ENCODE results near the gene RPTOR.

The RPTOR gene

DNA sequence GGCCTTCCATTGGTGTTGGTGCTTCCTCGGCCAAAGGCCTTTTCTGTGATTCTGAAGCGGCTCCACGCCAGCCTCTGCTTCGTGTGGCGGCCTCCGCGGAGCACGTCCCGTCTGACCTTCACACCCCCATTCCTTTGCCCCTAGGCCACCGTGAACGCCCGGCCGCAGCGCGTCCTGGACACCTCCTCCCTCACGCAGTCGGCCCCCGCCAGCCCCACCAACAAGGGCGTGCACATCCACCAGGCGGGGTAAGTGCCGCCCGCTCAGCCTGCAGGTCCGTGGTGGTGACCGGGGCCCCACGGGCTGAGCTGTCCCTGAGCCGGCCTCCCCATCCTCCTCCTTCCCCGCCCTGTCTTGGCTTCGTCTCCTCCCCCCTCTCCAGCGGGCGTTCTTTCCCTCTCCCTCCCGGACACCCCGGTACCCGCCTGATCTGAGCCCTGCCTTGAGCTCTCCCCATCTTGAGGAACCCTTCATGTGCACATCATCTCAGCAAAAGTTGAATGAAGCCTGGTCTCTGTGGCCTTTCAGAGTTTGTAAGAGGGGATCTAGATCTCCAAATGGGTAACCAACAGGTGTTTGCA, 378.0 kb downstream of the RPTOR start:
- TF ChIP-seq, protein P1, sequence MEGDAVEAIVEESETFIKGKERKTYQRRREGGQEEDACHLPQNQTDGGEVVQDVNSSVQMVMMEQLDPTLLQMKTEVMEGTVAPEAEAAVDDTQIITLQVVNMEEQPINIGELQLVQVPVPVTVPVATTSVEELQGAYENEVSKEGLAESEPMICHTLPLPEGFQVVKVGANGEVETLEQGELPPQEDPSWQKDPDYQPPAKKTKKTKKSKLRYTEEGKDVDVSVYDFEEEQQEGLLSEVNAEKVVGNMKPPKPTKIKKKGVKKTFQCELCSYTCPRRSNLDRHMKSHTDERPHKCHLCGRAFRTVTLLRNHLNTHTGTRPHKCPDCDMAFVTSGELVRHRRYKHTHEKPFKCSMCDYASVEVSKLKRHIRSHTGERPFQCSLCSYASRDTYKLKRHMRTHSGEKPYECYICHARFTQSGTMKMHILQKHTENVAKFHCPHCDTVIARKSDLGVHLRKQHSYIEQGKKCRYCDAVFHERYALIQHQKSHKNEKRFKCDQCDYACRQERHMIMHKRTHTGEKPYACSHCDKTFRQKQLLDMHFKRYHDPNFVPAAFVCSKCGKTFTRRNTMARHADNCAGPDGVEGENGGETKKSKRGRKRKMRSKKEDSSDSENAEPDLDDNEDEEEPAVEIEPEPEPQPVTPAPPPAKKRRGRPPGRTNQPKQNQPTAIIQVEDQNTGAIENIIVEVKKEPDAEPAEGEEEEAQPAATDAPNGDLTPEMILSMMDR (IDR thresholded peaks at IDR 0.05; ENCODE audit: insufficient read depth, missing control alignments) = no peak
- DNase-seq (ENCODE audit: insufficient read length, low spot score) = no peak
- FAIRE-seq = no peak

DNA sequence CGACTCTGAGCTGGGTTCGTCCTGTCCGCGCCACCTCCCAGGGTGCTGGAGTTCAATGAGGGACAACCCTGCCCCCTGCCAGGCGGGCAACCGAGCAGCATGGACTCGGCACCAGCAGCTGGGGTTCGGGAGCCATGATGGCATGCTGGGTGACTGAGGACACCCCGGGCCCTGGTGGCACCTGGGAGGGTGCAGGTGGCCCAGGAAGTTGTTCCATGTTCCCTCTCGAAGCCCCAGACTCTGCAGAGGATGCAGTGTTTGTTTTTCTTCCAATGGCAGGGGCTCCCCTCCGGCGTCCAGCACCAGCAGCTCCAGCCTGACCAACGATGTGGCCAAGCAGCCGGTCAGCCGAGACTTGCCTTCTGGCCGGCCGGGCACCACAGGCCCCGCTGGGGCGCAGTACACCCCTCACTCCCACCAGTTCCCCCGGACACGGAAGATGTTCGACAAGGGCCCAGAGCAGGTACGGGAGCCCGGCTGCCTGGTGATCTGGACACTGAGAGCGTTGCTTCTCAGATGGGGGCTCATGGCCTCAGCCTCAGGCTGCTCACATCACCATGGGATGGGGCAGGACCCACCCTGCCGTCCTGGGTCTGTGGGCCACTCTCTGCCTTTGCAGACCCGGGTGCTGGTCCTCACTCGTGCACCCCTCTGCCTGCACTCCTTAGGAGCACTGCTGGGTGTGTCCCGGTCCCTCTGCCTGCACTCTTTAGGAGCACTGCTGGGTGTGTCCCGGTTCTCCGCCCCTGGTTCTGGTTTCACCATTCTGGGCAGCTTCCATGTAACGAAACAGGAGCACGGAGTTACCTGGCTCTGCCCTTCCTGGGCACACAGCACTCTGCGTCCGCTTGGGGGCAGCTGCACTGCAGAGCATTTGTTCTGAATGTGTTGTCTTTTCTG, 378.8 kb downstream of the RPTOR start:
- DNase-seq (ENCODE audit: insufficient read length, low spot score) = no peak
- FAIRE-seq = no peak
- TF ChIP-seq, protein P1 (IDR thresholded peaks at IDR 0.05; ENCODE audit: insufficient read depth, missing control alignments) = no peak

DNA sequence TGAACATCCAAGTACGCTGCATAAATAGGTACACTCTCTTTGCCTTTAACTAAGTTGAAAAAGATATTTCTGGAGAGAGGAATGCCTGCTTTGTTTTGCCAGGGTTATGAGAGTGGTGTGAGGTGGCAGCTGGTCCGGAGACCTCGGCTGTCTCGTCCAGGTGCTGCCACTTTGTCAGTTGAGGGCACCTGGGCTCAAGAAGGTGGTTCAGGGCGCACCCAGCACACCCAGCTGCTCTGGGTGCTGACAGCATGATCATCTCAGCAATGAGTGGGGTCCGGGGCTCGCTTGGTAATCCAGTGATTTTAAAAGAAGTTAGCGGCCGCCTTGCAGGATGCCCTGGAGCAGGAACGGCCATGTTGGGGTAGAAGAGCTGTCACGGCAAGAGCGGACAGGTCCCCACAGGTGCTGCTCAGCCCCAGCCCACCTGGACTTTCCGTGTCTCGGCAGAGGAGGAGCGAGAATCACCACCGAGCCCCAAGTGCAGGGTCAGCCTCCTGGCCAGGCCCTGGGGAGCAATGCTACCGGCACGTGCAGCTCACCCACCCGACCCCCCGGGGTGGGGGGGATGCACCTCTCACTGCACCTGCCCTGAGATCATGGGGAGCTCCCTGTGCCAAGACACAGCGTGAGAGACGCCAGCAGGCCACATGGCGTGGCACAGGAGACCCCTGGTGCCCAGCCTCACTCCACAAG, 379.6 kb downstream of the RPTOR start:
- DNase-seq (ENCODE audit: insufficient read length, low spot score) (no peak), FAIRE-seq (no peak)
- TF ChIP-seq, protein P1 (IDR thresholded peaks at IDR 0.05; ENCODE audit: insufficient read depth, missing control alignments) = no peak

DNA sequence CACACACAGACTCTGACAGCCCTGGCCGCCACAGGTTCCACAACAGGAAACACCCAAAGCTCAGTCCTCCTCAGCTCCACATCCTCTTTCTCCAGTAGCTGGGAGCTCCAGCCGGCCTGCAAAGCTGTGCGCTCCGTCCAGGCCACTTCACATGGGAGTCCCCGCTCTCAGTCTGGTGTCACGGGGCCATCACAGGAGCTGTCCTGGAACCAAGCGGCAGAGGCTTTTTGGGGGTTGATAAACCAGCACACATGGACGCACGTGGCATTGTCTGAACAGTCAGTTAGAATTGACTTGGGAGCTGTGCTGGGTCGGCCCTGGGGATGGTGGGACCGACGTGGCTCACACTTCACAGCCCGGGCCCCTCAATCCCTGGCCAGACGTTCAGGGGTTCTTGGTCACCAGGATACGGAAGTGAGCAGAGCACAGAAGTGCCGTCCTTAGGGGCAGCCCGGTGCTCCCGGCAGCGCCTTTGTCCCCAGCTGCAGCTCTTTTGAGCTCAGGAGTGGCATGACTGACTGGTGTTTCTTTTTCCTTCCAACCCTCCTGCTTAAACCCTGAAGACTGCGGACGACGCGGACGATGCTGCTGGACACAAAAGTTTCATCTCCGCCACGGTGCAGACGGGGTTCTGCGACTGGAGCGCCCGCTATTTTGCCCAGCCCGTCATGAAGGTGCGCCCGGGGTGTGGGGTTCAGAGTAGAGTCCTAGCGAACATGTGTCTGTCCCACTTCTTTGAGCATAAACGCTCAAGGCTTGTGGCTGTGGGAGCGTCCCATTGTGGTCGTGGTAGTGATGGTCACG, 380.4 kb downstream of the RPTOR start:
- TF ChIP-seq, protein P1 (IDR thresholded peaks at IDR 0.05; ENCODE audit: insufficient read depth, missing control alignments) = no peak
- FAIRE-seq (no peak), DNase-seq (ENCODE audit: insufficient read length, low spot score) (no peak)

DNA sequence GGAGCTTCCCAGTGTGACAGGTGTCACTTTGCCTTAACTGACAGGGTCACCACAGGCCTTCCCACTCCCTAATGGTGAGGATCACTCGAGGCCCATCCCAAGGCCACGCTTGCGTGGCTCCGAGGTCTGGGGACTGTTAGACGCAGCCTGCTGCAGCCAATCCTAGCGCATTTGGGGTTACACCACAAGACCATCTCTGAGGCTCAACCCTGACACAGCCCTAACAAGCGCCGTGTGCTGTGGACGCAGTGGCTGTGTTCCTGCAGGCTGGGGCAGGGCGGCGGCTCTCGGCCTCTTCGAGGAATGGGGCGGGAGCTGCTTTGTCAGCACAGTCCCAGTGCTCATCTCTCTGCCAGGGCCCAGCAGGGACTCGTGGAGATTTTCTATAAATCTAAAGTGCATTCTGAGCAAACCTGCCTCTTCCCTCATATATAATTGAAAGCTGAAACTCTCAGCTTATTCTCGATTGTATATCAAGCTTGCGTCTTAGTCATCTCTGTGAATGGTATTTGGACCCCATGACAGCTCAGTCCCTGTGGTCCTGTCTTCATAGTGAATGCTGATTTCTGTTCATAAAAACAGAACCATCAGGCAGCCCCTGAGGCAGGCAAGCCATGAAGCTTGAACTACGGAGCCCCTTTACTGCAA, 381.2 kb downstream of the RPTOR start:
- DNase-seq (ENCODE audit: insufficient read length, low spot score) (no peak), FAIRE-seq (no peak)
- TF ChIP-seq, protein P1 (IDR thresholded peaks at IDR 0.05; ENCODE audit: insufficient read depth, missing control alignments) = no peak

DNA sequence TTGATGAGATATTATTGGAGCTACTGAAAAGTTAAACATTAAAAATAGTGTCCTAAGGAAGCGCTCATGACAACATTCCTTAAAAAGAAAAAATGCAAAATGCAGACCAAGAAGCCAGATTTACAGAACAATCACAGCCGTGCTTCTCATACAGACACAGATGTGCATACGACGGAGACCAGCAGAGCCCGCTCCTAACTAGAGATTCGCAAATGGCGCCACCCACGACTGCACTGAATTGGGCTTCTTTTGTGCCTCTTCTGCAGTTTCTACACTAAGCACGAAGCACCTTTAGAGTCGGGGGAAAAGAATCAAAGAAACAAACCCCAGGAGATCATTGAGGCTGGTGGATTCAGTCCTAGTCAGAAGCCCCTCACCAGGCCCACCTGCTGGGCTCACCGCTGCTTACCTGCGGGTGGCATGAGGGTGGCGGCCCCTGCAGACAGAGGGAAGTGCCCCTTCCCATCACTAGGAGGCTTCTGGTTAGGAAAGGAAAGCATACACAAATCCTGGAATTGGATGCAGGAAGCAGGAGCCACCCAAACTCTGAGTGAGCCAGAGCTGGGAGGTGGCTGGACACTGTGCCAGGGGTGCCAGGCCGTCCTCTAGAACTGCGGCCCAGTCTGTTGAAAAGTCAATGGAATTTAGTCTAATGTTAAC, 382.1 kb downstream of the RPTOR start:
- TF ChIP-seq, protein P1 (IDR thresholded peaks at IDR 0.05; ENCODE audit: insufficient read depth, missing control alignments) = no peak
- DNase-seq (ENCODE audit: insufficient read length, low spot score) = no peak
- no peak for FAIRE-seq
